Upper lobe of left lung (tissue), 4 donors: Measurements from ENCODE around the gene PPIG.

Source experiments
- POLR2A ChIP-seq, 4 donors: fragments of 450-650 bp; IDR thresholded peaks; one replicate each; pipeline ENCODE4 v1.5.1; 2016 to 2017; ENCODE audit warnings: antibody characterized with exemption in 4 of 4, mild to moderate bottlenecking in 2 of 4
- TF ChIP-seq, protein P1 (sequence below), 6 experiments: fragments of 450-650 bp in 4 of 6; fragments of 200-600 bp in 2 of 6; sonication (generic) in 2 of 6; IDR thresholded peaks; one replicate each; pipeline ENCODE4 v1.5.1; 2016 to 2019; ENCODE audit warnings: antibody characterized with exemption in 6 of 6

DNA sequence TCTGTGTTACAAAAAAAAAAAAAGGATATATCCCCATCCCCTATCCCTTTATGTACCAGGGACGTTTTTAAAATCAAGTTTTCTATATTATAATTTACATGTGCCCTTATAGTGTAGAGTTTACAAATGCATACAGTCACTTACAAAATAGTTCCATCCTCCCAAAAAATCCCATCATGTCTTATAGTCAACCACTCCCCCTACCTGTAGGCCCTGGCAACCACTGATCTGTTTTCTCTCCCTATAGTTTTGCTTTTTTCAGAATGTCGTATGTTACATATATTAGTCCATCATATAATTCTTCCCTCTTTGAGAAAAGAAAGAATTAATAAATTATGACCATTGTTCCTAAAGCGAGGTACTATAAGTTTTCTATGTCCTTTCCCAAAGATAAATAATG, 92.2 kb downstream of the PPIG start:
- TF ChIP-seq, protein P1, sequence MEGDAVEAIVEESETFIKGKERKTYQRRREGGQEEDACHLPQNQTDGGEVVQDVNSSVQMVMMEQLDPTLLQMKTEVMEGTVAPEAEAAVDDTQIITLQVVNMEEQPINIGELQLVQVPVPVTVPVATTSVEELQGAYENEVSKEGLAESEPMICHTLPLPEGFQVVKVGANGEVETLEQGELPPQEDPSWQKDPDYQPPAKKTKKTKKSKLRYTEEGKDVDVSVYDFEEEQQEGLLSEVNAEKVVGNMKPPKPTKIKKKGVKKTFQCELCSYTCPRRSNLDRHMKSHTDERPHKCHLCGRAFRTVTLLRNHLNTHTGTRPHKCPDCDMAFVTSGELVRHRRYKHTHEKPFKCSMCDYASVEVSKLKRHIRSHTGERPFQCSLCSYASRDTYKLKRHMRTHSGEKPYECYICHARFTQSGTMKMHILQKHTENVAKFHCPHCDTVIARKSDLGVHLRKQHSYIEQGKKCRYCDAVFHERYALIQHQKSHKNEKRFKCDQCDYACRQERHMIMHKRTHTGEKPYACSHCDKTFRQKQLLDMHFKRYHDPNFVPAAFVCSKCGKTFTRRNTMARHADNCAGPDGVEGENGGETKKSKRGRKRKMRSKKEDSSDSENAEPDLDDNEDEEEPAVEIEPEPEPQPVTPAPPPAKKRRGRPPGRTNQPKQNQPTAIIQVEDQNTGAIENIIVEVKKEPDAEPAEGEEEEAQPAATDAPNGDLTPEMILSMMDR (IDR thresholded peaks at IDR 0.05), result no peak
- TF ChIP-seq POLR2A (IDR thresholded peaks at IDR 0.05), result no peak
